ENCODE results near the gene DOK5.

The DOK5 gene

GRCh38 chr20:54565255-54565654 is 89.9 kb downstream of the DOK5 start:
- DNase-seq (ENCODE audit: low spot score): no peak

GRCh38 chr20:54566031-54566688 is 90.8 kb downstream of the DOK5 start:
- DNase-seq (ENCODE audit: low spot score): no peak

GRCh38 chr20:54570561-54570960 is 95.2 kb downstream of the DOK5 start:
- no peak for DNase-seq (ENCODE audit: low spot score)

- DNase-seq (ENCODE audit: low spot score): no peak
These were observed 97.5 kb downstream of the DOK5 start for GRCh38 chr20:54572665-54573435.

DNA sequence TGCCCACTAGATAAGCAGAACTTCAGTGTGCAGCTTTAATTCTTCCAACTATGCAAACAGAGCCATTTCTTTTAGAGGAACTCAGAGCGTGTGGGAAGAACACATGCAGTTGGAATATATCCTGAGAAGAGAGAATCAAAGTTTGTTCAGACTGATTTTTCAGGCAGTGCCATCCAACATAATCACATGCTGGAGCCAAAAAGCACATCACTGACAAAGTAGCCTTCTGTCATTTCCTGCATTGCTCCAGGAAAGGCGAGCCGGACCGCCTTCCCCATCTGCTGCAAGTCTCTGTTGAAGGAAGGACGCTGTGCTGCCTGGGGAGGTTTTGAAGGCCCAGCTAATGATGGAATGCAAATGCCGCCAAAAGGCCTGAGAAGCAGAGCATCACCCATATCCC is 98.4 kb downstream of the DOK5 start:
- no peak for DNase-seq (ENCODE audit: low spot score)

GRCh38 chr20:54576518-54576917 is 101.1 kb downstream of the DOK5 start:
- no peak for DNase-seq (ENCODE audit: low spot score)

DNA sequence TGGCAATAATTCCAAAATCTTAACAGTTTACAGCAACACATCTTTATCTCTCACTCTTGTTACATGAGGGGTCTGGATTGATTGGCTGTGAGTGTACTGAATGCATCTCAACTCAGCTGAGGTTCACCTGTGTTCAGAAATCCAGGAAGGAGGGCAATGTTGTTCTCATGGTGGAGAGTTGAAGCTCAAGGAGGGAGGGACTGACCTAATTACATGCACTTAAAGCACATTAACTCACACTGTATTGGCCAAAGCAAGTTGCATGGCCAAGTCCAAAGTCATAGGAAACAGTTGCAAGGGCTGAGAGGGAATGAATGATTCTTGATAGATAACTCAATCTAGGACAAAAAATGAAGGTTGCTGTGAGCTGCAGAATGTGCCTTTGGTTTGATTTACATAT is 102.2 kb downstream of the DOK5 start:
- DNase-seq (ENCODE audit: low spot score): no peak

DNA sequence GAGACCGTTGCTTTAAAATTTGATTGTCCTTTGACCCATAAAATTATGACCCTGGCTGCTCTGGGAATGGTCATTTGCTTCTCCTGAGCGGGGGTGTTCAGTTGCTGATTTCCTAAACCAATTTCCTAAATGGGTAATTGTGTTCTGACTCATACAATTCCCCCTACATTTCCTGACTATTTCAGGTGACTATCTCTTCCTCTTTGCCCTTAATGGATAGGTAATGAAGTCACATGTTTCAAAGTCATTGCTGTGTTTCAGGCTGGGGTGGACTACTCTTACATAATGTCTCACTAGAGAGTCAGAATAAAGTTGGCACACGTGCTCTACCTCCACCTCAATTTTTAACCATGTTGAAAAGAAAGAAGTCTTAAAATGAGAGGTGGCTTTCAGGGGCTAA is 109.8 kb downstream of the DOK5 start:
- no peak for DNase-seq (ENCODE audit: low spot score)

GRCh38 chr20:54587408-54587807 is 112.0 kb downstream of the DOK5 start:
- DNase-seq (ENCODE audit: low spot score): no peak

DNA sequence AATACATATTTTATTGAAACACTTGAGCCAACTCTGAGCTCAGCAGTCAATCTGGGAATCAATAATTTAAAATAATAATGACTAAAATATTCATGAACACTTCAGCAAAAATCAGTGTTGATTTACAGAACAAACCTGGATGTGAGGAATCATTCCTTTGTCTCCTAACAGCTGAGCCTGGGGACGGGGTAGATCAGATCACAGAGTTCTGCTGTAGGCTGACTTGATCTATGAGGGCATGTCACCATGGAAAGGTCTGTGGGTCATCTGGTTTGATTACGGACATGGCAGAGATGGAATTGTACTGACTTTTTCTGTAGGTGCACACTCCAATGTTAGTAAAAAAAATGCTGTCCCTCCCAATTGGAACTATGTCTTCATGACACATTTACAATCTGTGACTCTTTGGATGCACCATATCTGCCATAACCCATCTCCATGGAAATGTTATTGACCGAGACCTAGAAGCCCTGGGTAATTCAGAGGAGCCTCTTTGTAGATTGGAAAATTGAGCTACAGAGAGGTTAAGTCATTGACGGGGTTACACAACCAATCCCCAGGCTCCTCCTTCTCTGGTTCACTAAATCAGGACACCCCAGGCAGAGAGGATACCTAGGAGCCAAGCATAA is 114.1 kb downstream of the DOK5 start:
- no peak for DNase-seq (ENCODE audit: low spot score)

DNA sequence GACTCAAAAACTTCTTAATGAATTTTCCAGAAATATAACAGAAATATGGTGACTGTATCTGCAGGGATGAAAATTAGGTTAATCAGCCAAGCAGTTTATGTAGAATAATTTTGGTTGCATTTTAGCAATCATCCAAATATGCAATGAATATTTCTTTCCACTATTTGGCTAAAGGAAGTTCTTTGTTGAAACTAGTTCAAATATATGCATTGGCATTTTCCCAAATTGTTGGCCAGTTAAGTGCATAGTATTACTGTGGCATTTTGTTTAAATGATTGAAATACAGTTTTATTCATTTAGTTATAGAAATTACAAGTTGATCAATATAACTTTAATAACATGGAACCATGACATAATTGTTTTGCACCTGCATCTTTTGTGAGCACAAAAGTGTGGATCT is 115.5 kb downstream of the DOK5 start:
- no peak for DNase-seq (ENCODE audit: low spot score)

DNA sequence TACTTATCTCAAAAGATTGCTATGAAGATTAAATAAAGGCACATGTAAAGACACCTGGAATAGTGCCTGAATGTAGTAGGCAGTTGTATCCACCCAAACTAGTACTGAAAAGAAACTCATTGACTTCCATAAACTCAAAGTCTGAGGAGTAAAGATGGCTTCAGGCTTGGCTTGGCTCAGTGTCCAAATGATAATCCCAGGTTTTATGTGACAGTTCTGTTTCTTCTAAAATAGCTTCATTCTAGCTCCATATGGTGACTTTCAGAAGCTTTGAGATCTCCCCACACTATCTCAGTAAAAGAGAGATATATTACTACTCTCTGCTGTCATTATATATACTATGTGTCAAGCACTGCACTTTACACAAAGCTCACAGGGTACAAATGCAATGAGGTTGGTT is 121.3 kb downstream of the DOK5 start:
- no peak for DNase-seq (ENCODE audit: low spot score)

DNA sequence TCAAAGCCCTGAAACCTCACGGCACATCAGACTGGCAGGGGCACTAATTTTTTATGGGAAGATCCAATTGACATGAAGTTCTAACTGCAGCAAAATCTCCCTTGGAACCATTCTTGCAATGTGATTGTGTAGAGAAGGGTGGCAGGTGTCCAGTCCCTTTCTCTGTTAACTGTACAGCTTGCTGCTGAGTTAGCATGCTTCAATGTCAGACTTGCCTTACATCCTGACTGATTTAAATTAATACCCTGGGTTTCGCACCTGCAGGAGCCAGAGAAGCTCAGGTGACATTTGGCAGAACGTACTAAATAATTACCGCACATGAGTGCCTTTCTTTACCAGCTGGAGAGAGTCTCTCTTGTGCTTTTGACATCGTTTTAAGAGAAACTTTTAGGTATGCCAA is 123.0 kb downstream of the DOK5 start:
- DNase-seq (ENCODE audit: low spot score): no peak

- DNase-seq (ENCODE audit: low spot score): no peak
These were observed 125.2 kb downstream of the DOK5 start for GRCh38 chr20:54600634-54601033.

- DNase-seq (ENCODE audit: low spot score): no peak
These were observed 126.6 kb downstream of the DOK5 start for GRCh38 chr20:54601831-54602515.

DNA sequence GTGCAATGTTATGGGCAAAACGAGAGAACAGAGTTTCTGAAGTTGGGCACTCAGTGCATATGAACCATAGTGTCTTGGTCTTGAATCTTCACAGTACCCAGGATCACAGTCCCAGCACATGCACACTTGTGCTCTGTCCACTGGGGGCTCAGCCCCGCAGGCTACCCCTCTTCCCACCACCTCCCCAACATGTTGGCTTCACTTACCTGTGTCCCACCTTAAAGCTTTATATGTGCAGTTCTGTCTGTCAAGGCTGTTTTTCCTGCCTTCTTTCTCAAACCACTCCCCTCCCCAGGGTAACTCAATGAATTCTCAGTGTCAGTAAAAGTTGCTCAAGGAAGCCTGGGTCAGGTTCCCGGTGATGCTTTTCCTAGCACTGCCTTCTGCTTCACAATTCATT is 129.9 kb downstream of the DOK5 start:
- DNase-seq (ENCODE audit: low spot score): no peak

GRCh38 chr20:54606380-54606779 is 131.0 kb downstream of the DOK5 start:
- DNase-seq (ENCODE audit: low spot score): no peak

DNA sequence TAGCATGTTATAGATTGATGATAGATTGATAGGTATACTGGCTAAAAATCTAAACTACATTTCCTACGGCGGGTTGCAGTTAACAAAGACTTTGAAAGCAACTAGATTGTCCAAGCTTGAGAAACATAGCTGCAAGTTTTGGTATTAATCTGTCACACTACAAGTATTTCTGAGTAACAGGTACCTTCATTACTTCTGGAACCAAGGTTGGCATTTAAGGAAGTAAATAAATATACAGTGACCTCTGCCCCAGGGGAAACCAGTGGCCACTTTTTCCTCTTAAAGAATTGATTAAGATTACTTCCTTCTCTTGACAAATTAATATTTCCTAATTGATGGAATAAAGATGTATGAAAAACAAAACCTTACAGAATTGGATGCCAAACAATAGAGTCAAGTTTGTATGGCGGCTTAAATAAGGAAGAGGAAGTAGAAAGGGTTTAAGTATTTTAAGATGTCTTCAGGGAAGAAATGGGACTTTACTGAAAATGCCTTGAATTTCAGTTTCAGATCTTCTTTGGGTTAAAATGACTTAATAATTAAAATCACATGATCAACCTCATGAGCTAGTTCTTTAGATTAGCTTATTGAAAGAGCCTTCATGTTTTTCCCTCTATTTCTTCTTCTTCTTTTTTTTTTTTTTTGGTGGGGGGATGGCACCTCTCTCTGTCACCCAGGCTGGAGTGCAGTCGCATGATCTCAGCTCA is 132.8 kb downstream of the DOK5 start:
- no peak for DNase-seq (ENCODE audit: low spot score)

DNA sequence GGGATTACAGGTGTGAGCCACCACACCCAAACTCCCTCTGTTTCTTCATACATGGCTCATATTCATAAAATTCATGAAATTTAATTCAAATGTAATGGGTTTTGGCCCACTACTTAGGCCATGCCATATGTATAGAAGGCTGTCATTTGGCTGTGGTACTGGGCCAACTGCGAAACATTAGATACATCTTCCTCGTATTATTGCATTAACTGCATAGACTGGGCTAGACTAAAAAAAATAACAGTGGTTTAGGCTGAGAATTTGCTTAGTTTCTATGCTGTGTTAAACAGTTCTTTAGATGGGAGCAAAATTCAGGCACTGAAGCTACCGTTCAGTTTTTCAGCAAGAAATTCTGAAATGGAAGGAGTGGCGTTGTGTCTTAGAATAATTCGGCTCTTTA is 133.6 kb downstream of the DOK5 start:
- no peak for DNase-seq (ENCODE audit: low spot score)

DNA sequence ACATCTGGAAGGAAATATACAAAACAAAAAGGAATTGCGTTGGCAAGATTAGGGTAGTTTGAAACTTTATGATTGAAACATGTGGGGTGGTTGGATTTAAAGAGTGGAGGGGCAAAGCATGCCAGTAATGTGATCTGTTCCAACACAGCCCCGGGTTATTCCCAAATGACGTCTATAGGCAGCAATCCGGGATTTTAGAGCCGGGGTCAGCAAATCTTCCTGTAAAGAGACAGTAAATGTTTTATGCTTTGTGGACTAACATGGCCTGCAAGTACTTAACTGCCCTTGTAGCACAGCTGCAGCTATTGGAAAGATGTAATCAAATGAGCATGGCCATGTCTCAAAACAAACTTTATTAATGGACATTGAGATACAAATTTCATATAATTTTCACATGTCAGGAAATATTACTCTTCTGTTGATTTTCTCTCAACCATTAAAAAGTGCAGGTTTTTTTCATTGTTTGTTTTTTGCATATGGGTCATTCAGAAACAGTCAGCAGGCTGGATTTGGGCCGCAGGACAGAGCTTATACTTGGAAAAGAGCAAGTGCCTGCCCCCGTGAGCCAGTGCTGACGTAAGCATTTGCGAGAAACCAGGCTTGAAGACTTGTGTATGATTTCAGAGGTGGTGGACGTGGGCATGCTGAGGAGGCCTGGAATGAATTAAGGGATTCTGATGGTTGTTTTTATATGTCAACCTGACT is 136.5 kb downstream of the DOK5 start:
- no peak for DNase-seq (ENCODE audit: low spot score)

DNA sequence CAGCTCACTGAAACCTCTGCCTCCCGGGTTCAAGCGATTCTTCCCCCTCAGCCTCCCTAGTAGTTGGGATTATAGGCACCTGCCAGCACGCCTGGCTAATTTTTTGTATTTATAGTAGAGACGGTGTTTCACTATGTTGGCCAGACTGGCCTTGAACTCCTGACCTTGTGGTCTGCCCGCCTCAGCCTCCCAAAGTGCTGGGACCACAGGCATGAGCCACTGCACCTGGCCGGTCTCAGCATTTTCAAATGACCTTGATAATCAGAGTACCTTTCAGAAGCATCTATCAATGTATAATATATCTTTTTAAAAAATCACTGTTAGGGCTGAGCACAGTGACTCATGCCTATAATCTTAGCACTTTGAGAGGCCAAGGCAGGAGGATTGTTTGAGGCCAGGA is 143.0 kb downstream of the DOK5 start:
- no peak for DNase-seq (ENCODE audit: low spot score)

DNA sequence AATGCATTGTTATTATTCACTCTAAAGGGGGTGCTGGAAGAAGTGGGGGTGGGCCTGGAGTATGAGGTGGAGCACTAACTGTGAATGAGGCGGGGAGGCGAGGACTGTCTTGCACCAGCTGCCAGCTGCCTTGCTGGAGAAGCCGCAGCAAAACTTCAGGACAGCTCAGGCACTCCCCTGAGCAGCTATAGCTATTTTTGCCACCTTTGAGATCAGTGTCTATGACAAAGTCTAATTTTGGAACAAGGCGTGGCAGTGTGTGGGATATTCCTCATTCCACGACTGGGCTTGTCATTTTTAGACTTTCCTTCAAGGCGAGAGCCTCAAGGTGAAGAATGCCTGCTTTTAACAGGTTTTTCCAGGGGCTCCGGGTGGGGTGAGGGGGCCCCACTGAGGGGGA is 143.8 kb downstream of the DOK5 start:
- DNase-seq (ENCODE audit: low spot score): no peak
